Activated T-helper 1 cell treated with anti-CD3 and anti-CD28 coated beads, Interleukin-12 subunit alpha, Interleukin-12 subunit beta, Interleukin-2, Interleukin-4 antibody, amounts not matched to agents 30 ng/mL and 10 ng/mL and 1 ng/mL, durations not matched to agents 14 hours and 24 hours and 36 hours (primary cell): Measurements from ENCODE around the gene RBFOX2. TPM values are rescaled to one million over a fixed set of nuclear protein-coding genes. Genes with fewer than 3 reads are reported as not detected.

Experiments
- DNase-seq: peaks from one replicate; pipeline ENCODE4 v3.0.0; 2021; ENCODE audit warnings: low spot score
- H3K27ac Mint-ChIP-seq: one replicate; pipeline ENCODE4 v1.8.0; 2021; ENCODE audit warnings: mild to moderate bottlenecking, mixed read lengths
- H3K27me3 Mint-ChIP-seq: one replicate; pipeline ENCODE4 v1.8.0; 2022; ENCODE audit warnings: mild to moderate bottlenecking, moderate library complexity, mixed read lengths; ENCODE audit not compliant: insufficient read depth
- H3K36me3 Mint-ChIP-seq: one replicate; pipeline ENCODE4 v1.8.0; 2021; ENCODE audit warnings: low read depth, mixed read lengths
- H3K4me1 Mint-ChIP-seq: one replicate; pipeline ENCODE4 v1.8.0; 2021; ENCODE audit warnings: low read depth, mixed read lengths
- H3K4me3 Mint-ChIP-seq: one replicate; pipeline ENCODE4 v1.8.0; 2021; ENCODE audit warnings: mild to moderate bottlenecking, moderate library complexity, mixed read lengths
- H3K9me3 Mint-ChIP-seq: one replicate; pipeline ENCODE4 v1.8.0; 2021; ENCODE audit warnings: mixed read lengths
- intact Hi-C: fragments of 100-400 bp; cut with micrococcal nuclease; formaldehyde crosslinking; loops from one replicate; pipeline ENCODE4 v1.15.1; 2024
- total RNA-seq: library from RNA; stranded (reverse); gene quantifications from 2 replicates; pipeline ENCODE4 v1.2.3, GENCODE V29; 2022

RBFOX2 gene
- total RNA-seq, 1 donor from 2014 or later: 3.8 TPM

- intact Hi-C loops: no loop called here
- Mint-ChIP-seq H3K4me3 (no peak overlapping the region), H3K9me3 (no peaks in the 10 kb centered on the region), H3K4me1 (no peaks in the 10 kb centered on the region), H3K27ac (no peak overlapping the region), H3K27me3 (peaks cover 4% of the 10 kb centered on the region), H3K36me3 (no peaks in the 10 kb centered on the region)
- DNase-seq: no peak
Measured at GRCh38 chr22:35864545-35865165, 164.0 kb downstream of the RBFOX2 start.

GRCh38 chr22:35863432-35863831 is 165.2 kb downstream of the RBFOX2 start:
- no peak overlapping the region for H3K27ac Mint-ChIP-seq
- intact Hi-C loops: no loop called here

GRCh38 chr22:35862697-35863096 is 165.9 kb downstream of the RBFOX2 start:
- DNase-seq: no peak
- Mint-ChIP-seq H3K27me3 (peaks cover 6% of the 10 kb centered on the region), H3K9me3 (no peaks in the 10 kb centered on the region), H3K36me3 (no peaks in the 10 kb centered on the region), H3K4me1 (no peaks in the 10 kb centered on the region), H3K4me3 (no peak overlapping the region), H3K27ac (no peak overlapping the region)
- intact Hi-C loops: no loop called here

More at GRCh38 chr22:35863432-35863831, 165.2 kb downstream of the RBFOX2 start:
- Mint-ChIP-seq H3K4me1 (no peaks in the 10 kb centered on the region), H3K36me3 (no peaks in the 10 kb centered on the region), H3K9me3 (no peaks in the 10 kb centered on the region), H3K4me3 (no peak overlapping the region), H3K27me3 (peaks cover 6% of the 10 kb centered on the region)
- DNase-seq: no peak

- Mint-ChIP-seq H3K4me3 (no peak overlapping the region), H3K36me3 (no peaks in the 10 kb centered on the region), H3K4me1 (no peaks in the 10 kb centered on the region), H3K27me3 (peaks cover 10% of the 10 kb centered on the region), H3K27ac (no peak overlapping the region), H3K9me3 (no peaks in the 10 kb centered on the region)
- DNase-seq: no peak
- intact Hi-C loops: no loop called here
Measured at GRCh38 chr22:35861451-35861850, 167.2 kb downstream of the RBFOX2 start.

GRCh38 chr22:35860837-35861236 is 167.8 kb downstream of the RBFOX2 start:
- peaks cover 10% of the 10 kb centered on the region for H3K27me3 Mint-ChIP-seq
- no peaks in the 10 kb centered on the region for H3K36me3 Mint-ChIP-seq
- no peaks in the 10 kb centered on the region for H3K9me3 Mint-ChIP-seq
- H3K27ac Mint-ChIP-seq: no peak overlapping the region
- DNase-seq: no peak
- intact Hi-C loops: no loop called here
- H3K4me1 Mint-ChIP-seq: no peaks in the 10 kb centered on the region
- H3K4me3 Mint-ChIP-seq: no peak overlapping the region

GRCh38 chr22:35860087-35860733 is 168.4 kb downstream of the RBFOX2 start:
- intact Hi-C loops: no loop called here
- Mint-ChIP-seq H3K4me3 (no peak overlapping the region), H3K36me3 (no peaks in the 10 kb centered on the region), H3K9me3 (no peaks in the 10 kb centered on the region), H3K4me1 (no peaks in the 10 kb centered on the region), H3K27ac (no peak overlapping the region), H3K27me3 (peaks cover 10% of the 10 kb centered on the region)
- DNase-seq: no peak

GRCh38 chr22:35854334-35854733 is 174.3 kb downstream of the RBFOX2 start:
- H3K4me1 Mint-ChIP-seq: no peaks in the 10 kb centered on the region
- H3K9me3 Mint-ChIP-seq: no peaks in the 10 kb centered on the region
- no peak for DNase-seq
- intact Hi-C loops: no loop called here
- H3K4me3 Mint-ChIP-seq: no peak overlapping the region
- no peak overlapping the region for H3K27ac Mint-ChIP-seq
- no peaks in the 10 kb centered on the region for H3K36me3 Mint-ChIP-seq
- H3K27me3 Mint-ChIP-seq: peaks cover 4% of the 10 kb centered on the region

- intact Hi-C loops: no loop called here
- no peak overlapping the region for H3K27ac Mint-ChIP-seq
Measured at GRCh38 chr22:35852076-35852475, 176.5 kb downstream of the RBFOX2 start.

GRCh38 chr22:35850831-35851230 is 177.8 kb downstream of the RBFOX2 start:
- no peaks in the 10 kb centered on the region for H3K4me1 Mint-ChIP-seq
- H3K27ac Mint-ChIP-seq: no peak overlapping the region
- no peaks in the 10 kb centered on the region for H3K9me3 Mint-ChIP-seq
- no peaks in the 10 kb centered on the region for H3K27me3 Mint-ChIP-seq
- intact Hi-C loops: no loop called here
- H3K4me3 Mint-ChIP-seq: no peak overlapping the region
- no peaks in the 10 kb centered on the region for H3K36me3 Mint-ChIP-seq
- DNase-seq: no peak

More at GRCh38 chr22:35852076-35852475, 176.5 kb downstream of the RBFOX2 start:
- Mint-ChIP-seq H3K27me3 (no peaks in the 10 kb centered on the region), H3K9me3 (no peaks in the 10 kb centered on the region), H3K36me3 (no peaks in the 10 kb centered on the region), H3K4me3 (no peak overlapping the region), H3K4me1 (no peaks in the 10 kb centered on the region)
- no peak for DNase-seq

GRCh38 chr22:35846804-35847203 is 181.8 kb downstream of the RBFOX2 start:
- DNase-seq: no peak
- no peak overlapping the region for H3K4me3 Mint-ChIP-seq
- intact Hi-C loops: no loop called here
- no peaks in the 10 kb centered on the region for H3K36me3 Mint-ChIP-seq
- H3K4me1 Mint-ChIP-seq: no peaks in the 10 kb centered on the region
- no peak overlapping the region for H3K27ac Mint-ChIP-seq
- H3K9me3 Mint-ChIP-seq: no peaks in the 10 kb centered on the region
- H3K27me3 Mint-ChIP-seq: peaks cover 4% of the 10 kb centered on the region

GRCh38 chr22:35844886-35845285 is 183.7 kb downstream of the RBFOX2 start:
- Mint-ChIP-seq H3K27ac (no peak overlapping the region), H3K36me3 (no peaks in the 10 kb centered on the region), H3K27me3 (peaks cover 12% of the 10 kb centered on the region), H3K9me3 (no peaks in the 10 kb centered on the region), H3K4me3 (no peak overlapping the region), H3K4me1 (no peaks in the 10 kb centered on the region)
- intact Hi-C loops: loop anchor here (5.0 kb wide), 1 partner anchor 218 kb away; no protein-coding TSS in a partner anchor
- DNase-seq: no peak

GRCh38 chr22:35842954-35843353 is 185.7 kb downstream of the RBFOX2 start:
- Mint-ChIP-seq H3K36me3 (no peaks in the 10 kb centered on the region), H3K4me1 (no peaks in the 10 kb centered on the region), H3K27me3 (peaks cover 21% of the 10 kb centered on the region), H3K9me3 (no peaks in the 10 kb centered on the region), H3K27ac (no peak overlapping the region), H3K4me3 (no peak overlapping the region)
- DNase-seq: no peak
- intact Hi-C loops: loop anchor here (5.0 kb wide), 1 partner anchor 216 kb away; no protein-coding TSS in a partner anchor

- DNase-seq: no peak
- Mint-ChIP-seq H3K4me3 (no peak overlapping the region), H3K4me1 (no peaks in the 10 kb centered on the region), H3K36me3 (no peaks in the 10 kb centered on the region), H3K27me3 (peaks cover 23% of the 10 kb centered on the region), H3K27ac (no peak overlapping the region), H3K9me3 (no peaks in the 10 kb centered on the region)
- intact Hi-C loops: loop anchor here (5.0 kb wide), 1 partner anchor 215 kb away; no protein-coding TSS in a partner anchor
Measured at GRCh38 chr22:35842519-35842913, 186.1 kb downstream of the RBFOX2 start.
